Transverse colon (tissue), 4 donors: ENCODE results near the gene SHC3.

Source experiments
- EP300 ChIP-seq: sonication (generic); formaldehyde crosslinking; IDR thresholded peaks from one replicate; pipeline ENCODE4 v1.6.1; 2017; ENCODE audit warnings: antibody characterized with exemption, low read depth
- POLR2AphosphoS5 ChIP-seq, 3 donors: sonication (generic); formaldehyde crosslinking; IDR thresholded peaks; one replicate each; pipeline ENCODE4 v1.6.1; 2016; ENCODE audit warnings: antibody characterized with exemption in 3 of 3
- TF ChIP-seq, protein P1 (sequence below), 5 experiments: fragments of 200-600 bp in 3 of 5; fragments of 450-650 bp in 2 of 5; sonication (generic) in 3 of 5; IDR thresholded peaks; 1 replicate in 2 of 5; 2 replicates in 3 of 5; pipeline ENCODE4 v1.5.1; 2016 to 2017; ENCODE audit warnings: antibody characterized with exemption in 5 of 5, inconsistent platforms in 3 of 5, mild to moderate bottlenecking in 2 of 5, moderate library complexity in 1 of 5

DNA sequence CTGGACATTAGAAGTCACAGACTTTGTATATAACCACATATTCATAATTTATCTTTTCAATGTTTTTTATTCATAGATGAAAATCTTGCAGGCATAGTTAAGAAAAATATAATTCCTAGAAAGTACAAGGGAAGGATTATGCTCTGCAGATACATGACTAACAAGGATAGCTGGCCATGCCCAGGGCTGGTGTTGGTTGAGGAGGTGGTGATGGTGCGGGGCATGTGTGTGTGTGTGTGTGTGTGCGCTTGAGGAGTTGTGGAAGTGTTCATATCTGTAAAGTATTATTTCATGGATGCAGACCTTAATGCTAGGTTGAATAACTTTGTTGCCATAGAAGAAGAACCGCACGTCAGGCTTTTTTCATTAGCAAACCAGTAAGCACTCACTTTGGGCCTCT lies 186.1 kb downstream of the SHC3 start:
- no peak for TF ChIP-seq POLR2AphosphoS5 (IDR thresholded peaks at IDR 0.05)
- TF ChIP-seq, protein P1, sequence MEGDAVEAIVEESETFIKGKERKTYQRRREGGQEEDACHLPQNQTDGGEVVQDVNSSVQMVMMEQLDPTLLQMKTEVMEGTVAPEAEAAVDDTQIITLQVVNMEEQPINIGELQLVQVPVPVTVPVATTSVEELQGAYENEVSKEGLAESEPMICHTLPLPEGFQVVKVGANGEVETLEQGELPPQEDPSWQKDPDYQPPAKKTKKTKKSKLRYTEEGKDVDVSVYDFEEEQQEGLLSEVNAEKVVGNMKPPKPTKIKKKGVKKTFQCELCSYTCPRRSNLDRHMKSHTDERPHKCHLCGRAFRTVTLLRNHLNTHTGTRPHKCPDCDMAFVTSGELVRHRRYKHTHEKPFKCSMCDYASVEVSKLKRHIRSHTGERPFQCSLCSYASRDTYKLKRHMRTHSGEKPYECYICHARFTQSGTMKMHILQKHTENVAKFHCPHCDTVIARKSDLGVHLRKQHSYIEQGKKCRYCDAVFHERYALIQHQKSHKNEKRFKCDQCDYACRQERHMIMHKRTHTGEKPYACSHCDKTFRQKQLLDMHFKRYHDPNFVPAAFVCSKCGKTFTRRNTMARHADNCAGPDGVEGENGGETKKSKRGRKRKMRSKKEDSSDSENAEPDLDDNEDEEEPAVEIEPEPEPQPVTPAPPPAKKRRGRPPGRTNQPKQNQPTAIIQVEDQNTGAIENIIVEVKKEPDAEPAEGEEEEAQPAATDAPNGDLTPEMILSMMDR (IDR thresholded peaks at IDR 0.05) = no peak
- no peak for TF ChIP-seq EP300
